SK-N-SH treated with all-trans-retinoic acid at 6 μM for 48 hours (cell line): ENCODE results near the gene RAD51B.
"Not testable (repeated sequence)": the region's sequence is repeated elsewhere in the genome, so short reads cannot be mapped to it uniquely, and the experiment has no call there.

Source experiments
- ATAC-seq: fragments of 200-7000 bp; cut with Tn5 transposase; 3 replicates; pipeline ENCODE4 v1.9.1; 2020; ENCODE audit warnings: mild to moderate bottlenecking, moderate library complexity
- ARNTL ChIP-seq: fragments of 450-650 bp; formaldehyde crosslinking; IDR thresholded peaks from 2 replicates; pipeline ENCODE4 v1.5.0; 2020; ENCODE audit warnings: low read depth, mild to moderate bottlenecking, moderate library complexity, borderline replicate concordance
- BACH2 ChIP-seq: fragments of 250-450 bp; sonication (Bioruptor Pico); IDR thresholded peaks from 2 replicates; pipeline ENCODE4 v1.9.0; 2021; ENCODE audit warnings: mild to moderate bottlenecking, borderline replicate concordance
- CSDC2 ChIP-seq: fragments of 250-450 bp; sonication (Bioruptor Pico); IDR thresholded peaks from 2 replicates; pipeline ENCODE4 v1.5.0; 2020; ENCODE audit warnings: mild to moderate bottlenecking, moderate library complexity
- ESRRG ChIP-seq: fragments of 250-450 bp; sonication (Bioruptor Pico); IDR thresholded peaks from 2 replicates; pipeline ENCODE4 v1.6.1; 2021; ENCODE audit warnings: mild to moderate bottlenecking
- GLIS3 ChIP-seq: fragments of 250-450 bp; sonication (Bioruptor Pico); IDR thresholded peaks from 2 replicates; pipeline ENCODE4 v1.5.0; 2020; ENCODE audit warnings: mild to moderate bottlenecking, moderate library complexity
- ISL1 ChIP-seq: fragments of 250-450 bp; sonication (Bioruptor Pico); IDR thresholded peaks from 2 replicates; pipeline ENCODE4 v2.1.2; 2022; ENCODE audit warnings: mild to moderate bottlenecking, moderate library complexity
- OSR1 ChIP-seq: fragments of 250-450 bp; sonication (Bioruptor Pico); IDR thresholded peaks from 2 replicates; pipeline ENCODE4 v1.8.0; 2022; ENCODE audit warnings: moderate library complexity, mild to moderate bottlenecking, inconsistent platforms
- PPARA ChIP-seq: fragments of 250-450 bp; sonication (Bioruptor Pico); IDR thresholded peaks from 2 replicates; pipeline ENCODE4 v1.5.0; 2020; ENCODE audit warnings: mild to moderate bottlenecking, borderline replicate concordance
- RARB ChIP-seq: fragments of 250-450 bp; sonication (Bioruptor Pico); IDR thresholded peaks from 2 replicates; pipeline ENCODE4 v1.8.0; 2021; ENCODE audit warnings: mild to moderate bottlenecking, moderate library complexity
- SNAI2 ChIP-seq: fragments of 250-450 bp; sonication (Bioruptor Pico); IDR thresholded peaks from 2 replicates; pipeline ENCODE4 v1.5.0; 2020; ENCODE audit warnings: mild to moderate bottlenecking, moderate library complexity
- TCF4 ChIP-seq: fragments of 250-450 bp; sonication (Bioruptor Pico); IDR thresholded peaks from 2 replicates; pipeline ENCODE4 v1.8.0; 2021; ENCODE audit warnings: mild to moderate bottlenecking, moderate library complexity, borderline replicate concordance
- TOX ChIP-seq: fragments of 250-450 bp; sonication (Bioruptor Pico); IDR thresholded peaks from 2 replicates; pipeline ENCODE4 v1.8.0; 2021; ENCODE audit warnings: mild to moderate bottlenecking, moderate library complexity, borderline replicate concordance
- ZC3H10 ChIP-seq: fragments of 250-450 bp; sonication (Bioruptor Pico); IDR thresholded peaks from 2 replicates; pipeline ENCODE4 v1.5.1; 2021; ENCODE audit warnings: mild to moderate bottlenecking, moderate library complexity
- ZFP3 ChIP-seq: fragments of 250-450 bp; sonication (Bioruptor Pico); IDR thresholded peaks from 2 replicates; pipeline ENCODE4 v1.5.0; 2020; ENCODE audit warnings: mild to moderate bottlenecking, moderate library complexity
- ZFP30 ChIP-seq: fragments of 450-650 bp; formaldehyde crosslinking; IDR thresholded peaks from 2 replicates; pipeline ENCODE4 v1.5.0; 2022; ENCODE audit warnings: mild to moderate bottlenecking, moderate library complexity
- ZNF565 ChIP-seq: fragments of 450-650 bp; formaldehyde crosslinking; conservative IDR thresholded peaks from 2 replicates; pipeline ENCODE4 v1.5.0; 2020; ENCODE audit warnings: low read depth, mild to moderate bottlenecking, moderate library complexity
- ZNF70 ChIP-seq: fragments of 450-650 bp; formaldehyde crosslinking; IDR thresholded peaks from 2 replicates; pipeline ENCODE4 v1.5.0; 2020; ENCODE audit warnings: mild to moderate bottlenecking, moderate library complexity
- ZNF8 ChIP-seq: fragments of 450-650 bp; formaldehyde crosslinking; IDR thresholded peaks from 2 replicates; pipeline ENCODE4 v1.5.0; 2020; ENCODE audit warnings: mild to moderate bottlenecking, moderate library complexity
- TF ChIP-seq, protein P1 (sequence below): fragments of 250-450 bp; sonication (Bioruptor Pico); IDR thresholded peaks from 2 replicates; pipeline ENCODE4 v1.5.1; 2020; ENCODE audit warnings: low read depth, mild to moderate bottlenecking, moderate library complexity
- TF ChIP-seq, protein P2 (sequence below): fragments of 250-450 bp; sonication (Bioruptor Pico); IDR thresholded peaks from 2 replicates; pipeline ENCODE4 v1.5.1; 2021; ENCODE audit warnings: mild to moderate bottlenecking, moderate library complexity
- TF ChIP-seq, protein P3 (sequence below): fragments of 250-450 bp; sonication (Bioruptor Pico); IDR thresholded peaks from 2 replicates; pipeline ENCODE4 v1.8.0; 2021; ENCODE audit warnings: low read depth, mild to moderate bottlenecking, moderate library complexity, borderline replicate concordance
- TF ChIP-seq, protein P4 (sequence below): fragments of 250-450 bp; sonication (Bioruptor Pico); IDR thresholded peaks from 2 replicates; pipeline ENCODE4 v1.8.0; 2020; ENCODE audit warnings: mild to moderate bottlenecking, moderate library complexity, borderline replicate concordance

Gene RAD51B

DNA sequence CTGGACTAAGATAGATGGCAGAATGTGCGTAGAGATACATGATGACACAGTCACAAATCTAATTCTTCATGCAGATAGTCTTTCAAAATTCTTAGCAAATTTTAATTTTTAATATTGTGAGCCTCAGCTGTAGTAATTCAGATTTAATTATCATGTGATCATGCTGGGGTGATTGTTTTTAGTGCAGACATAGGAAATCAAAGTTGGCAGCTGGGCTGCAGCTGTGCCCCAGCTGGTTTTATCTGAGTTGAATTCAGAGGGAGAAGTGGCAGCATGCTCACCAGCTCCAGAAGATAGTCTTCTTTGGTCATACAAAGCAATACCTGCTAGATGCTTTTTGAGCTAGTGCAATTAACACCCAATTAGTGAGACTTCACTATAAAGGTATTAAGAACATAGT, 292.9 kb downstream of the RAD51B start:
- TF ChIP-seq ESRRG (no peak), PPARA (CRISPR knock-in tag) (no peak), ZC3H10 (no peak), CSDC2 (CRISPR knock-in tag) (no peak), ZFP3 (CRISPR knock-in tag) (no peak), TOX (CRISPR knock-in tag) (no peak), TCF4 (CRISPR knock-in tag) (no peak), ZNF8 (no peak), ISL1 (CRISPR knock-in tag) (no peak), SNAI2 (CRISPR knock-in tag) (no peak), BACH2 (CRISPR knock-in tag) (no peak), ZFP30 (CRISPR knock-in tag) (no peak), ARNTL (no peak), OSR1 (CRISPR knock-in tag) (no peak), ZNF70 (CRISPR knock-in tag) (no peak)
- TF ChIP-seq, protein P1, sequence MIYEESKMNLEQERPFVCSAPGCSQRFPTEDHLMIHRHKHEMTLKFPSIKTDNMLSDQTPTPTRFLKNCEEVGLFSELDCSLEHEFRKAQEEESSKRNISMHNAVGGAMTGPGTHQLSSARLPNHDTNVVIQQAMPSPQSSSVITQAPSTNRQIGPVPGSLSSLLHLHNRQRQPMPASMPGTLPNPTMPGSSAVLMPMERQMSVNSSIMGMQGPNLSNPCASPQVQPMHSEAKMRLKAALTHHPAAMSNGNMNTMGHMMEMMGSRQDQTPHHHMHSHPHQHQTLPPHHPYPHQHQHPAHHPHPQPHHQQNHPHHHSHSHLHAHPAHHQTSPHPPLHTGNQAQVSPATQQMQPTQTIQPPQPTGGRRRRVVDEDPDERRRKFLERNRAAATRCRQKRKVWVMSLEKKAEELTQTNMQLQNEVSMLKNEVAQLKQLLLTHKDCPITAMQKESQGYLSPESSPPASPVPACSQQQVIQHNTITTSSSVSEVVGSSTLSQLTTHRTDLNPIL (CRISPR knock-in tag): no peak
- TF ChIP-seq, protein P2, sequence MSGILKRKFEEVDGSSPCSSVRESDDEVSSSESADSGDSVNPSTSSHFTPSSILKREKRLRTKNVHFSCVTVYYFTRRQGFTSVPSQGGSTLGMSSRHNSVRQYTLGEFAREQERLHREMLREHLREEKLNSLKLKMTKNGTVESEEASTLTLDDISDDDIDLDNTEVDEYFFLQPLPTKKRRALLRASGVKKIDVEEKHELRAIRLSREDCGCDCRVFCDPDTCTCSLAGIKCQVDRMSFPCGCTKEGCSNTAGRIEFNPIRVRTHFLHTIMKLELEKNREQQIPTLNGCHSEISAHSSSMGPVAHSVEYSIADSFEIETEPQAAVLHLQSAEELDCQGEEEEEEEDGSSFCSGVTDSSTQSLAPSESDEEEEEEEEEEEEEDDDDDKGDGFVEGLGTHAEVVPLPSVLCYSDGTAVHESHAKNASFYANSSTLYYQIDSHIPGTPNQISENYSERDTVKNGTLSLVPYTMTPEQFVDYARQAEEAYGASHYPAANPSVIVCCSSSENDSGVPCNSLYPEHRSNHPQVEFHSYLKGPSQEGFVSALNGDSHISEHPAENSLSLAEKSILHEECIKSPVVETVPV (CRISPR knock-in tag): no peak
- TF ChIP-seq, protein P3, sequence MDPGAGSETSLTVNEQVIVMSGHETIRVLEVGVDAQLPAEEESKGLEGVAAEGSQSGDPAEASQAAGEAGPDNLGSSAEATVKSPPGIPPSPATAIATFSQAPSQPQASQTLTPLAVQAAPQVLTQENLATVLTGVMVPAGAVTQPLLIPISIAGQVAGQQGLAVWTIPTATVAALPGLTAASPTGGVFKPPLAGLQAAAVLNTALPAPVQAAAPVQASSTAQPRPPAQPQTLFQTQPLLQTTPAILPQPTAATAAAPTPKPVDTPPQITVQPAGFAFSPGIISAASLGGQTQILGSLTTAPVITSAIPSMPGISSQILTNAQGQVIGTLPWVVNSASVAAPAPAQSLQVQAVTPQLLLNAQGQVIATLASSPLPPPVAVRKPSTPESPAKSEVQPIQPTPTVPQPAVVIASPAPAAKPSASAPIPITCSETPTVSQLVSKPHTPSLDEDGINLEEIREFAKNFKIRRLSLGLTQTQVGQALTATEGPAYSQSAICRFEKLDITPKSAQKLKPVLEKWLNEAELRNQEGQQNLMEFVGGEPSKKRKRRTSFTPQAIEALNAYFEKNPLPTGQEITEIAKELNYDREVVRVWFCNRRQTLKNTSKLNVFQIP: no peak
- TF ChIP-seq, all 23 proteins: peak for 0
- no peak for ATAC-seq

DNA sequence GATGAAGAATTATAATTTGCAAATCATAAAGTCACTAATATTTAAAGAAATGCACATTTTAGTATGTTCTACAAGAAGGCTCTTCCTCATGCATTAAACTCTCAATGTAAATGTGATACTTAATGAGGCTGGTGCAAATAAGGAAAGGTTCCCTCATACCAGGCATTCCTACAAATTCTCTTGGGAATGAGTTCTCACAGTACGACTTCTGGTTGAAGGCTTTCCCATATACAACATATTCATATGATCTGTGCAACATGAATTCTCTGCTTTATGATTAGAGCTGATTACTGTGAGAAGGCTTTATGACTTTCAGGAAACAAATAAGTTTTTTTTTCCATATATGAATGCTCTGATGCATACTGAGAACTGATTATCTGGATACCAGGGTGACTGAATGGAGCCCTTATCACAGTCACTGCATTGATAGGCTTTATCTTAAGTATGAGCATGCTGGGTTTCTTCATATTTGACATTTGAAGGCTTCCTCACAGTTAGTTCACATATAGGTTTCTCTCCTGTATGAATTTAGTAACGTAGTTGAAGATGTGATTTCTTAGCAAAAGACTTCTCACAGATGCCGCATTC, 293.9 kb downstream of the RAD51B start:
- no peak for ATAC-seq
- no peak for TF ChIP-seq ARNTL
- no peak for TF ChIP-seq GLIS3 (CRISPR knock-in tag)
- no peak for TF ChIP-seq PPARA (CRISPR knock-in tag)
- TF ChIP-seq BACH2 (CRISPR knock-in tag): no peak
- TF ChIP-seq RARB (CRISPR knock-in tag): no peak
- TF ChIP-seq, protein P4, sequence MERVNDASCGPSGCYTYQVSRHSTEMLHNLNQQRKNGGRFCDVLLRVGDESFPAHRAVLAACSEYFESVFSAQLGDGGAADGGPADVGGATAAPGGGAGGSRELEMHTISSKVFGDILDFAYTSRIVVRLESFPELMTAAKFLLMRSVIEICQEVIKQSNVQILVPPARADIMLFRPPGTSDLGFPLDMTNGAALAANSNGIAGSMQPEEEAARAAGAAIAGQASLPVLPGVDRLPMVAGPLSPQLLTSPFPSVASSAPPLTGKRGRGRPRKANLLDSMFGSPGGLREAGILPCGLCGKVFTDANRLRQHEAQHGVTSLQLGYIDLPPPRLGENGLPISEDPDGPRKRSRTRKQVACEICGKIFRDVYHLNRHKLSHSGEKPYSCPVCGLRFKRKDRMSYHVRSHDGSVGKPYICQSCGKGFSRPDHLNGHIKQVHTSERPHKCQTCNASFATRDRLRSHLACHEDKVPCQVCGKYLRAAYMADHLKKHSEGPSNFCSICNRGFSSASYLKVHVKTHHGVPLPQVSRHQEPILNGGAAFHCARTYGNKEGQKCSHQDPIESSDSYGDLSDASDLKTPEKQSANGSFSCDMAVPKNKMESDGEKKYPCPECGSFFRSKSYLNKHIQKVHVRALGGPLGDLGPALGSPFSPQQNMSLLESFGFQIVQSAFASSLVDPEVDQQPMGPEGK (CRISPR knock-in tag): no peak
- no peak for TF ChIP-seq ZNF565 (CRISPR knock-in tag)
- TF ChIP-seq, protein P3: no peak
- TF ChIP-seq ZC3H10: no peak
- no peak for TF ChIP-seq SNAI2 (CRISPR knock-in tag)
- TF ChIP-seq TOX (CRISPR knock-in tag): no peak
- TF ChIP-seq, protein P1 (CRISPR knock-in tag): no peak
- no peak for TF ChIP-seq ZNF70 (CRISPR knock-in tag)
- TF ChIP-seq OSR1 (CRISPR knock-in tag): no peak
- no peak for TF ChIP-seq ESRRG
- TF ChIP-seq CSDC2 (CRISPR knock-in tag): no peak
- no peak for TF ChIP-seq TCF4 (CRISPR knock-in tag)
- TF ChIP-seq ZFP30 (CRISPR knock-in tag): no peak

DNA sequence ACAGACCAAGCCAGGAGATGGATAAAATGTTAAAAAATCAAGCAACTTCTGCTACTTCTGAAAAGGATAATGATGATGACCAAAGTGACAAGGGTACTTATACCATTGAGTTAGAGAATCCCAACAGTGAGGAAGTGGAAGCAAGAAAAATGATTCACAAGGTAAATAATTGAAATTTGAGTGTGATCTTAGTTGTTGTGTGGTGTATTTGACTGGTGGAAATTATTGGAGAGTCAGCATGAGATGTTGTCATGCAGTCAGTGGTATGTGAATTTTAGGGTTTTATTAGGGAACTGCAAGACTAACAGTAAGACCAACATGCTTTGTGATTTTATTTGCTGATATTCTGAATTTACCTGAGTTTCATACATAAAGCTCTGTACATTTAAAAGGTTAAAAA, 296.4 kb downstream of the RAD51B start:
- not testable (repeated sequence) for ATAC-seq
